OCI-LY1 (cell line): ENCODE data around the gene KCNMA1.

Source experiments
- H2AFZ ChIP-seq: fragments of 200-600 bp; sonication (generic), shearing (Covaris generic); 2 replicates; pipeline ENCODE4 v1.6.0; 2014; ENCODE audit warnings: antibody characterized with exemption, mild to moderate bottlenecking, low read length
- H3F3A ChIP-seq: fragments of 200-600 bp; sonication (generic), shearing (Covaris generic); 2 replicates; pipeline ENCODE4 v1.6.0; 2014; ENCODE audit warnings: mild to moderate bottlenecking, antibody characterized with exemption, low read length, moderate library complexity; ENCODE audit not compliant: insufficient read depth
- H3K27ac ChIP-seq: fragments of 200-600 bp; sonication (generic); 2 replicates; pipeline ENCODE4 v1.5.1; 2014; ENCODE audit warnings: low read length, mixed run types, mild to moderate bottlenecking, low read depth; ENCODE audit not compliant: poor library complexity, severe bottlenecking
- H3K27me3 ChIP-seq: fragments of 200-600 bp; sonication (generic); 2 replicates; pipeline ENCODE4 v1.6.0; 2014; ENCODE audit warnings: antibody characterized with exemption, mild to moderate bottlenecking, low read length, moderate library complexity; ENCODE audit not compliant: insufficient read depth
- H3K36me3 ChIP-seq: fragments of 200-600 bp; sonication (generic); 2 replicates; pipeline ENCODE4 v1.6.1; 2014; ENCODE audit warnings: mild to moderate bottlenecking, antibody characterized with exemption, low read length, moderate library complexity, mixed read lengths; ENCODE audit not compliant: insufficient read depth
- H3K4me1 ChIP-seq: fragments of 200-600 bp; sonication (generic); 2 replicates; pipeline ENCODE4 v1.5.1; 2014; ENCODE audit warnings: mild to moderate bottlenecking, low read length, moderate library complexity; ENCODE audit not compliant: insufficient read depth, severe bottlenecking
- H3K4me2 ChIP-seq: fragments of 200-600 bp; sonication (generic), shearing (Covaris generic); 2 replicates; pipeline ENCODE4 v1.6.1; 2014; ENCODE audit warnings: low read length
- H3K4me3 ChIP-seq: fragments of 200-600 bp; sonication (generic); 2 replicates; pipeline ENCODE4 v1.5.1; 2014; ENCODE audit warnings: low read length, low read depth, mild to moderate bottlenecking, mixed read lengths; ENCODE audit not compliant: poor library complexity, severe bottlenecking
- H3K79me2 ChIP-seq: fragments of 200-600 bp; shearing (Covaris generic); 2 replicates; pipeline ENCODE4 v1.6.1; 2016; ENCODE audit warnings: mixed run types, low read length, mixed read lengths; ENCODE audit not compliant: insufficient read depth
- H3K9ac ChIP-seq: fragments of 200-600 bp; sonication (generic), shearing (Covaris generic); 2 replicates; pipeline ENCODE4 v1.6.1; 2014; ENCODE audit warnings: mild to moderate bottlenecking, low read length, mixed read lengths
- H3K9me2 ChIP-seq: fragments of 200-600 bp; sonication (generic), shearing (Covaris generic); 2 replicates; pipeline ENCODE4 v1.6.1; 2014; ENCODE audit warnings: low read depth, mild to moderate bottlenecking, low read length, mixed read lengths
- H3K9me3 ChIP-seq: fragments of 200-600 bp; shearing (Covaris generic); 2 replicates; pipeline ENCODE4 v1.6.1; 2014; ENCODE audit warnings: low read length, mixed read lengths
- H4K20me1 ChIP-seq: fragments of 200-600 bp; sonication (generic), shearing (Covaris generic); 2 replicates; pipeline ENCODE4 v1.6.0; 2016; ENCODE audit warnings: mild to moderate bottlenecking, low read length; ENCODE audit not compliant: insufficient read depth
- EZH2 ChIP-seq: fragments of 200-600 bp; sonication (generic), shearing (Covaris generic); IDR thresholded peaks from 2 replicates; pipeline ENCODE4 v1.8.0; 2017; ENCODE audit warnings: borderline replicate concordance, mixed run types, mild to moderate bottlenecking, antibody characterized with exemption, low read length, moderate library complexity, mixed read lengths
- TF ChIP-seq, protein P1 (sequence below): fragments of 200-600 bp; sonication (generic), shearing (Covaris generic); IDR thresholded peaks from 2 replicates; pipeline ENCODE4 v1.5.1; 2017; ENCODE audit warnings: mild to moderate bottlenecking, antibody characterized with exemption, low read length, moderate library complexity, mixed read lengths

KCNMA1 gene

DNA sequence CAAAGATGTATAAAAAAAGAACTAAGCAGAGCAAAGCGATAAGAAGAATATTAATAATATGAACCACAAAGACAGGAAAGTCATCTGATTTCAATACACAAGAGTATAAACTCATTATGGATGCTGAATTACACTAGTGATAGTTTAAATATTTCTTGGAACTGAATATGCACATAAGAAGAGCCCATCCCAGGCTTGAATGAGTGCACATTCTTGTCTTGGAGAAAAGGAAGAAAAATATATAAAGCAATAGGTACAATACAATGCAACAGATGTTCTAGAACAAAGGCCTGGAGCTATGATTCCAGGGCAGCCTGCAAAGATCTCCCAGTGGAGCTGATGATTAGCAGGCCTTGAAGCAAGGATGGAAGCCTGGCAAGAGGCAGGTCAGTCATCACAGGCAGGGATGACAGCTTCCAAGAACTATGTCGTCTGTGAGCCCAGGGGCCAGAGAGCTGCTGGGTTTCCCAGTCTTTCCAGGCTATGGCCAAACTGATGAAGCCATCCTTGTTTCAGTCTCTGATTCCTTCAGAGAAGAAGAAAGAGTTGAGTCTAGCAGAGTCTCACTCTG, 277.6 kb downstream of the KCNMA1 start:
- TF ChIP-seq, protein P1, sequence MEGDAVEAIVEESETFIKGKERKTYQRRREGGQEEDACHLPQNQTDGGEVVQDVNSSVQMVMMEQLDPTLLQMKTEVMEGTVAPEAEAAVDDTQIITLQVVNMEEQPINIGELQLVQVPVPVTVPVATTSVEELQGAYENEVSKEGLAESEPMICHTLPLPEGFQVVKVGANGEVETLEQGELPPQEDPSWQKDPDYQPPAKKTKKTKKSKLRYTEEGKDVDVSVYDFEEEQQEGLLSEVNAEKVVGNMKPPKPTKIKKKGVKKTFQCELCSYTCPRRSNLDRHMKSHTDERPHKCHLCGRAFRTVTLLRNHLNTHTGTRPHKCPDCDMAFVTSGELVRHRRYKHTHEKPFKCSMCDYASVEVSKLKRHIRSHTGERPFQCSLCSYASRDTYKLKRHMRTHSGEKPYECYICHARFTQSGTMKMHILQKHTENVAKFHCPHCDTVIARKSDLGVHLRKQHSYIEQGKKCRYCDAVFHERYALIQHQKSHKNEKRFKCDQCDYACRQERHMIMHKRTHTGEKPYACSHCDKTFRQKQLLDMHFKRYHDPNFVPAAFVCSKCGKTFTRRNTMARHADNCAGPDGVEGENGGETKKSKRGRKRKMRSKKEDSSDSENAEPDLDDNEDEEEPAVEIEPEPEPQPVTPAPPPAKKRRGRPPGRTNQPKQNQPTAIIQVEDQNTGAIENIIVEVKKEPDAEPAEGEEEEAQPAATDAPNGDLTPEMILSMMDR = no peak
- TF ChIP-seq EZH2 = no peak
- Histone ChIP-seq H3K79me2 (no peaks in the 10 kb centered on the region), H3K9me2 (no peaks in the 10 kb centered on the region), H3K27ac (no peak overlapping the region), H3F3A (no peaks in the 10 kb centered on the region), H3K9me3 (no peaks in the 10 kb centered on the region), H3K36me3 (no peaks in the 10 kb centered on the region), H3K4me3 (no peak overlapping the region), H3K27me3 (no peaks in the 10 kb centered on the region), H3K4me1 (no peaks in the 10 kb centered on the region), H3K9ac (no peak overlapping the region), H2AFZ (no peak overlapping the region), H3K4me2 (no peak overlapping the region), H4K20me1 (no peaks in the 10 kb centered on the region)

DNA sequence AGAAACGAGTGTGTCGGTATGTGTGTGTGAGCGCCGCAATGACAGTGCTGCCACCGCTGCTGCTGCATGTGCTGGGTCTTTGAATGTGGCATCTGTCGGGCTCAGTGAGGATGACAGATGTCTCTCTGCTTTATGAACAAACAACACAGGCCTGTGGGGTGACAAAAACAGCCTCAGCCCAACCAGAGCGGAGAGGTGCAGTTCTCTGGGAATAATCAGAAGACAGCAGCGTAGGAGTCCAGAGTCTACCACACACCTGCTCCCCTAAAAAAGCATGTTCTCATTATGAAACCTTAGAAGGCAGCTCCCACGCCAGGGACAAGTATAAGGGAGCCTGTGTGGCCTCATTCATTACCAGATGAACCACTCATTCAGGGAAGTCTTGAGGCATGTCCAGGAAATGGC, 278.3 kb downstream of the KCNMA1 start:
- Histone ChIP-seq H3K79me2 (no peaks in the 10 kb centered on the region), H3K9me2 (no peaks in the 10 kb centered on the region), H3K9ac (no peak overlapping the region)

DNA sequence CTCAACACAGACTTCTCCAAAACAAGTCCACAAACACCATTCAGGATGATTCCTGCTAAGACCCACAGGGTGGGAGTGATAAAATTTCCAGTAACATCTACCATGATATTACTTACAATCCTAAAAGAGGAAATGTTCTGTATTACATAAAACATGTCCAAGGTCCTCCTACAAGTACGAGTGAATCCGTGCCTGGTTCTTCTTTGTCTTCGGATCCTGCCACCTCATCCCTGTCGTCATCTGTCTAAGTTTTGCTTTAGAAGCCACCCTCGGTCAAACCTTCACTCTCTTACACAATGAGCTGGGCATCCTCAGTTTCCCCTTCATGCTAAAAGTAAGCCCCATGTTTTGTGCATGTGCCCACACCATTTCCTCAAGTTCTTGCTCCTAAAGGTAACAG, 279.0 kb downstream of the KCNMA1 start:
- no peak overlapping the region for H2AFZ ChIP-seq
- H3F3A ChIP-seq = no peaks in the 10 kb centered on the region
- no peaks in the 10 kb centered on the region for H3K36me3 ChIP-seq
- no peaks in the 10 kb centered on the region for H3K79me2 ChIP-seq
- no peak overlapping the region for H3K4me3 ChIP-seq
- H3K27ac ChIP-seq = no peak overlapping the region
- no peaks in the 10 kb centered on the region for H3K9me3 ChIP-seq
- no peak overlapping the region for H3K4me2 ChIP-seq
- H3K9ac ChIP-seq = no peak overlapping the region
- no peaks in the 10 kb centered on the region for H4K20me1 ChIP-seq
- TF ChIP-seq EZH2 = no peak
- TF ChIP-seq, protein P1 = no peak
- no peaks in the 10 kb centered on the region for H3K9me2 ChIP-seq
- no peaks in the 10 kb centered on the region for H3K27me3 ChIP-seq
- no peaks in the 10 kb centered on the region for H3K4me1 ChIP-seq

More for the DNA sequence above, 278.3 kb downstream of the KCNMA1 start:
- H4K20me1 ChIP-seq = no peaks in the 10 kb centered on the region
- H3K27ac ChIP-seq = no peak overlapping the region
- TF ChIP-seq EZH2 = no peak
- TF ChIP-seq, protein P1 = no peak
- no peaks in the 10 kb centered on the region for H3K9me3 ChIP-seq
- H3K4me3 ChIP-seq = no peak overlapping the region
- H3K36me3 ChIP-seq = no peaks in the 10 kb centered on the region
- no peak overlapping the region for H2AFZ ChIP-seq
- H3K4me2 ChIP-seq = no peak overlapping the region
- no peaks in the 10 kb centered on the region for H3F3A ChIP-seq
- H3K4me1 ChIP-seq = no peaks in the 10 kb centered on the region
- no peaks in the 10 kb centered on the region for H3K27me3 ChIP-seq
